ENCODE results near the gene SUCLG2. TPM values are rescaled to one million over a fixed set of nuclear protein-coding genes. Genes with fewer than 3 reads are reported as not detected.

Gene SUCLG2
- total RNA-seq, 1 donor from 2014 or later = 44.6 TPM

- no peak overlapping the region for H3K4me3 ChIP-seq (ENCODE audit: low read depth, low read length)
- no peak for DNase-seq (ENCODE audit: low read depth)
- TF ChIP-seq, protein P1, sequence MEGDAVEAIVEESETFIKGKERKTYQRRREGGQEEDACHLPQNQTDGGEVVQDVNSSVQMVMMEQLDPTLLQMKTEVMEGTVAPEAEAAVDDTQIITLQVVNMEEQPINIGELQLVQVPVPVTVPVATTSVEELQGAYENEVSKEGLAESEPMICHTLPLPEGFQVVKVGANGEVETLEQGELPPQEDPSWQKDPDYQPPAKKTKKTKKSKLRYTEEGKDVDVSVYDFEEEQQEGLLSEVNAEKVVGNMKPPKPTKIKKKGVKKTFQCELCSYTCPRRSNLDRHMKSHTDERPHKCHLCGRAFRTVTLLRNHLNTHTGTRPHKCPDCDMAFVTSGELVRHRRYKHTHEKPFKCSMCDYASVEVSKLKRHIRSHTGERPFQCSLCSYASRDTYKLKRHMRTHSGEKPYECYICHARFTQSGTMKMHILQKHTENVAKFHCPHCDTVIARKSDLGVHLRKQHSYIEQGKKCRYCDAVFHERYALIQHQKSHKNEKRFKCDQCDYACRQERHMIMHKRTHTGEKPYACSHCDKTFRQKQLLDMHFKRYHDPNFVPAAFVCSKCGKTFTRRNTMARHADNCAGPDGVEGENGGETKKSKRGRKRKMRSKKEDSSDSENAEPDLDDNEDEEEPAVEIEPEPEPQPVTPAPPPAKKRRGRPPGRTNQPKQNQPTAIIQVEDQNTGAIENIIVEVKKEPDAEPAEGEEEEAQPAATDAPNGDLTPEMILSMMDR (conservative IDR thresholded peaks at IDR 0.05; ENCODE audit: low read depth, low read length) = no peak
Measured at GRCh38 chr3:67481126-67481525, 173.3 kb downstream of the SUCLG2 start.

GRCh38 chr3:67478423-67478822 lies 176.0 kb downstream of the SUCLG2 start:
- no peak overlapping the region for H3K4me3 ChIP-seq (ENCODE audit: low read depth, low read length)
- no peak for DNase-seq (ENCODE audit: low read depth)
- TF ChIP-seq, protein P1 (conservative IDR thresholded peaks at IDR 0.05; ENCODE audit: low read depth, low read length) = no peak

- DNase-seq (ENCODE audit: low read depth) = no peak
- H3K4me3 ChIP-seq (ENCODE audit: low read depth, low read length) = no peak overlapping the region
- TF ChIP-seq, protein P1 (conservative IDR thresholded peaks at IDR 0.05; ENCODE audit: low read depth, low read length) = no peak
Measured at GRCh38 chr3:67474311-67474710, 180.1 kb downstream of the SUCLG2 start.

DNA sequence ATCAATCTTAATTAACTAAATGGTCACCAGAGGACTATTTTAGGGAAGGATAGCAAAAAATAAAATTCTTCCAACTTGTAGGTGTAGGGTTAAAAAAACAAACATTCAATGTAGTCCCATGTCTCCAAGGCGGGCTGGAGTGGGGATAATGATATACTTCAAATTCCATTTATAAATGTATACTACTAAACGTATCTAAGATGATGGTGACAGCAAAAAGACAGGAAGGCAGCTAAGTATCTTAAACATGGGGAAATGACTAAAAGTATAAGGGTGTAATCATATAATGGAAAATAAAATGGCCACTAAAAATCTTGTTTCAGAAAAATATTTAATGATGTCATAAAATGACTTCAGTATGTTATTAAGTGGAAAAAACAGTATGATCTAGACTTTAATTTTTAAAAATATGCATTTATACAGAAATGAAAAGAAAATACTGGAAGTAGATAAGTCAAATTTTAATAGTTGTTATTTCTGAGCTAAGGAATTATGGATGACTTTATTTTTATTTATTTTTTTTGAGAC lies 181.7 kb downstream of the SUCLG2 start:
- no peak for DNase-seq (ENCODE audit: low read depth)
- H3K4me3 ChIP-seq (ENCODE audit: low read depth, low read length) = no peak overlapping the region
- TF ChIP-seq, protein P1 (conservative IDR thresholded peaks at IDR 0.05; ENCODE audit: low read depth, low read length) = no peak

DNA sequence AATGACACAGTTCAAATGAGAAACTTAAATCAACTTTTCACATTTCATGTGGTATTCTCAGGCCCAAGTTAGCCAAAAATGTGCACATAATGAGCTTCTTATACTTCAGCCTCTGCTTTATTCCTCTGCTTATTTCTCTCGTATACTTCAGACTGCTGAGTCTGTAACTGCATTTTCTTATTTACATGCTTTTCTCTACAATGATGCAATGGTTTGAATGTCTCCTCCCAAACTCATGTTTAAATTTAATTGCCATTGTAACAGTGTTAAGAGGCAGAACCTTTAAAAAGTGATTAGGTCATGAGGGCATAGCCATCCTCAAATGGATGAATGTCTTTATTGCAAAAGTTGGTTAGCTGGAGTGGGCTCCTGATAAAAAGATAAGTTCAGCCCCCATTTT lies 184.2 kb downstream of the SUCLG2 start:
- no peak overlapping the region for H3K4me3 ChIP-seq (ENCODE audit: low read depth, low read length)
- DNase-seq (ENCODE audit: low read depth) = no peak
- TF ChIP-seq, protein P1 (conservative IDR thresholded peaks at IDR 0.05; ENCODE audit: low read depth, low read length) = no peak

DNA sequence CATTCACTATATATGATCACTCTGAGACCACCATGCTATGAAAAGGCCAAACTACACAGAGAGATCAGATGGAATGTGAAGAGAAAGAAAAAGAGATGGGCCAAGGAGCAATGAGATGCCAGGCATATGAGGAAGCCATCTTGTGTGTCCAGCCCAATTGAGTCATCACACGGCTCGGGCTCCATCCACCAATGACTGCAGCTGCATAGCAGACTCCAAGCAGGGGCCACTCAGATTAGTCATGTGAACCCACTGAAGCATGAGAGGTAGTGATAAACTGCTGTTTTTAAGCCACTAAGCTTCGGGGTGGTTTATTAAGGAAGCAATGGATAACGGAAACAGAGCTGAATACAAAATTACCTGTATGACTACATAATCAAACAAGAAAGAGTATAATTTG lies 185.9 kb downstream of the SUCLG2 start:
- TF ChIP-seq, protein P1 (conservative IDR thresholded peaks at IDR 0.05; ENCODE audit: low read depth, low read length) = no peak
- DNase-seq (ENCODE audit: low read depth) = no peak
- no peak overlapping the region for H3K4me3 ChIP-seq (ENCODE audit: low read depth, low read length)

DNA sequence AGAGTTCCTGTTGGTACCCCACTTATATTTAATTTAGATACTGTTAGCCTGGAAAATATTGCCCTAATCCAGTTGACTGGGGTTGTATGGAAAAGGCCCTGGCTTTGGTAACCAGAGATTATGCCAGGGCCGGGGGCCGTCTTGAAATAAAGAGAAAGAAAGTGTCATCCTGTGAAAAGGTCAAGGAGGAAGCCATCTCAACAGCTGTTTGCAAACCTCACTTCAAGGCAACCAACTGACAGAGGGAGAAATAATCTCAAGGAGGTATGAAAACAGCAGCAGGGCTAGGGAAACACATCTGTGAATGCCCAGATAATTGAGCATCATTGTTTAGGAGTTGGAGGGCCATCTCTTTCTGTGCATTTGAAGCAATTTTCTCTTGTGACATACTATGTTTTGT lies 190.8 kb downstream of the SUCLG2 start:
- H3K4me3 ChIP-seq (ENCODE audit: low read depth, low read length) = no peak overlapping the region
- DNase-seq (ENCODE audit: low read depth) = no peak
- TF ChIP-seq, protein P1 (conservative IDR thresholded peaks at IDR 0.05; ENCODE audit: low read depth, low read length) = no peak
